ENCODE data around the gene CHST3.

DNA sequence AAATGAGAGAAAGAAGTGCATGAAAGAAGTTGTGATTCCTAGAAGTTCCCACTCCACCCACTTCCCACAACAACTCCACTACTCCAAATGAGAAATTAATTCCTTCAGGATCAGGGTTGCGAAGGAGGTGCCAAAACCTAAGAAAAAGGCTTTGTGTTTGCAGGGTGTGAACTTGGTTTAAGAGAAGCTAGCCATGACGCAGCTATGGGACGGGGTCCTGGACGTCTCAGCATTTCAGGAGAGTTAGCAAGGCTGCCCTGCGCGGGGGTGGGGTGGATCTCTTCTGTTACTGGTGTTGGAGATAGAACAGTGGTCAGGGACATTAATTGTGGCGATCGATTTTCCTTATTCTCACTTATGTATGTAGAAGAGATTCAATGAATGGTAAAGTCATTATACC lies 61.2 kb downstream of the CHST3 start:
- TF ChIP-seq YY1 (IDR thresholded peaks at IDR 0.05; ENCODE audit: insufficient read depth, insufficient read length) (no peak), ZNF274 (IDR thresholded peaks at IDR 0.05; ENCODE audit: low read depth, low read length) (no peak)
